Measurements from ENCODE around the gene UBE2B. TPM values are rescaled to one million over a fixed set of nuclear protein-coding genes. Genes with fewer than 3 reads are reported as not detected.
A peak's percentile ranks its signal among the peaks of the same experiment; 100 is the strongest.

Gene UBE2B
- total and polyA plus RNA-seq, 10 of the 15 experiments (the other 5 are each of a cell fraction or from before 2014, with no cell fraction given): 10.8 to 179 (median 61.3) TPM

- TF ChIP-seq GATAD2B (conservative IDR thresholded peaks at IDR 0.05; ENCODE audit: low read depth) (peak; percentile 78; the same call in 1 of the 2 replicates), ZBTB40 (IDR thresholded peaks at IDR 0.05; ENCODE audit: borderline replicate concordance) (peak; percentile 77; the same call in 1 of the 2 replicates), KDM1A (IDR thresholded peaks at IDR 0.05; ENCODE audit: borderline replicate concordance) (no peak), DPF2 (IDR thresholded peaks at IDR 0.05) (peak; percentile 74), ZBTB11 (CRISPR knock-in tag; IDR thresholded peaks at IDR 0.05) (peak; percentile 76), CHD2 (IDR thresholded peaks at IDR 0.05; ENCODE audit: borderline replicate concordance, low read depth, low read length) (peak; percentile 94), LARP7 (IDR thresholded peaks at IDR 0.05) (peak; percentile 81; the same call in 1 of the 2 replicates), HDAC6 (IDR thresholded peaks at IDR 0.05; ENCODE audit: unreplicated experiment) (no peak), CBX3 (IDR thresholded peaks at IDR 0.05; ENCODE audit: borderline replicate concordance, low read depth) (no peak), SMAD1 (IDR thresholded peaks at IDR 0.05; ENCODE audit: low read depth, partially characterized antibody) (peak; percentile 53), TCF7 (IDR thresholded peaks at IDR 0.05; ENCODE audit: borderline replicate concordance) (no peak), NR2C2 (IDR thresholded peaks at IDR 0.05; ENCODE audit: borderline replicate concordance, control insufficient read depth, insufficient read length, low read depth) (no peak), TARDBP (IDR thresholded peaks at IDR 0.05; ENCODE audit: borderline replicate concordance) (0 out of 2 replicates have a peak, but pooled peaks have one; percentile 83), JUND (IDR thresholded peaks at IDR 0.05; ENCODE audit: low read depth, low read length) (peak; percentile 98), SRF (IDR thresholded peaks at IDR 0.05; ENCODE audit: low read depth in 2 of 2, low read length in 2 of 2) (peak in 1 of 2 experiments; percentile 52; a peak in 1 of 4 replicates), ASH2L (IDR thresholded peaks at IDR 0.05; ENCODE audit: borderline replicate concordance, low read depth) (no peak)
- TF ChIP-seq, protein P1, sequence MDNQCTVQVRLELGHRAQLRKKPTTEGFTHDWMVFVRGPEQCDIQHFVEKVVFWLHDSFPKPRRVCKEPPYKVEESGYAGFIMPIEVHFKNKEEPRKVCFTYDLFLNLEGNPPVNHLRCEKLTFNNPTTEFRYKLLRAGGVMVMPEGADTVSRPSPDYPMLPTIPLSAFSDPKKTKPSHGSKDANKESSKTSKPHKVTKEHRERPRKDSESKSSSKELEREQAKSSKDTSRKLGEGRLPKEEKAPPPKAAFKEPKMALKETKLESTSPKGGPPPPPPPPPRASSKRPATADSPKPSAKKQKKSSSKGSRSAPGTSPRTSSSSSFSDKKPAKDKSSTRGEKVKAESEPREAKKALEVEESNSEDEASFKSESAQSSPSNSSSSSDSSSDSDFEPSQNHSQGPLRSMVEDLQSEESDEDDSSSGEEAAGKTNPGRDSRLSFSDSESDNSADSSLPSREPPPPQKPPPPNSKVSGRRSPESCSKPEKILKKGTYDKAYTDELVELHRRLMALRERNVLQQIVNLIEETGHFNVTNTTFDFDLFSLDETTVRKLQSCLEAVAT (IDR thresholded peaks at IDR 0.05): peak; percentile 79
- TF ChIP-seq, protein P2, sequence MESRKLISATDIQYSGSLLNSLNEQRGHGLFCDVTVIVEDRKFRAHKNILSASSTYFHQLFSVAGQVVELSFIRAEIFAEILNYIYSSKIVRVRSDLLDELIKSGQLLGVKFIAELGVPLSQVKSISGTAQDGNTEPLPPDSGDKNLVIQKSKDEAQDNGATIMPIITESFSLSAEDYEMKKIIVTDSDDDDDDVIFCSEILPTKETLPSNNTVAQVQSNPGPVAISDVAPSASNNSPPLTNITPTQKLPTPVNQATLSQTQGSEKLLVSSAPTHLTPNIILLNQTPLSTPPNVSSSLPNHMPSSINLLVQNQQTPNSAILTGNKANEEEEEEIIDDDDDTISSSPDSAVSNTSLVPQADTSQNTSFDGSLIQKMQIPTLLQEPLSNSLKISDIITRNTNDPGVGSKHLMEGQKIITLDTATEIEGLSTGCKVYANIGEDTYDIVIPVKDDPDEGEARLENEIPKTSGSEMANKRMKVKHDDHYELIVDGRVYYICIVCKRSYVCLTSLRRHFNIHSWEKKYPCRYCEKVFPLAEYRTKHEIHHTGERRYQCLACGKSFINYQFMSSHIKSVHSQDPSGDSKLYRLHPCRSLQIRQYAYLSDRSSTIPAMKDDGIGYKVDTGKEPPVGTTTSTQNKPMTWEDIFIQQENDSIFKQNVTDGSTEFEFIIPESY (IDR thresholded peaks at IDR 0.05): no peak
Observed at GRCh38 chr5:134370871-134371833, at the start of gene UBE2B (continued).

Measured in GM12878 (cell line).